Gastroesophageal sphincter (tissue), 3 donors: ENCODE results near the gene GRIFIN.

ENCODE experiments used
- EP300 ChIP-seq: sonication (generic); formaldehyde crosslinking; IDR thresholded peaks from one replicate; pipeline ENCODE4 v1.6.1; 2017; ENCODE audit warnings: antibody characterized with exemption, mild to moderate bottlenecking
- POLR2A ChIP-seq, 2 donors: fragments of 450-650 bp; IDR thresholded peaks; one replicate each; pipeline ENCODE4 v1.6.1; 2017; ENCODE audit warnings: antibody characterized with exemption in 2 of 2, mild to moderate bottlenecking in 2 of 2, moderate library complexity in 1 of 2
- POLR2AphosphoS5 ChIP-seq: sonication (generic); formaldehyde crosslinking; IDR thresholded peaks from one replicate; pipeline ENCODE4 v1.6.1; 2017; ENCODE audit warnings: antibody characterized with exemption
- TF ChIP-seq, protein P1 (sequence below), 4 experiments: fragments of 200-600 bp in 2 of 4; fragments of 450-650 bp in 2 of 4; sonication (generic) in 1 of 4; IDR thresholded peaks; one replicate each; pipeline ENCODE4 v1.5.1; 2017 to 2019; ENCODE audit warnings: antibody characterized with exemption in 4 of 4, mild to moderate bottlenecking in 2 of 4, moderate library complexity in 2 of 4

DNA sequence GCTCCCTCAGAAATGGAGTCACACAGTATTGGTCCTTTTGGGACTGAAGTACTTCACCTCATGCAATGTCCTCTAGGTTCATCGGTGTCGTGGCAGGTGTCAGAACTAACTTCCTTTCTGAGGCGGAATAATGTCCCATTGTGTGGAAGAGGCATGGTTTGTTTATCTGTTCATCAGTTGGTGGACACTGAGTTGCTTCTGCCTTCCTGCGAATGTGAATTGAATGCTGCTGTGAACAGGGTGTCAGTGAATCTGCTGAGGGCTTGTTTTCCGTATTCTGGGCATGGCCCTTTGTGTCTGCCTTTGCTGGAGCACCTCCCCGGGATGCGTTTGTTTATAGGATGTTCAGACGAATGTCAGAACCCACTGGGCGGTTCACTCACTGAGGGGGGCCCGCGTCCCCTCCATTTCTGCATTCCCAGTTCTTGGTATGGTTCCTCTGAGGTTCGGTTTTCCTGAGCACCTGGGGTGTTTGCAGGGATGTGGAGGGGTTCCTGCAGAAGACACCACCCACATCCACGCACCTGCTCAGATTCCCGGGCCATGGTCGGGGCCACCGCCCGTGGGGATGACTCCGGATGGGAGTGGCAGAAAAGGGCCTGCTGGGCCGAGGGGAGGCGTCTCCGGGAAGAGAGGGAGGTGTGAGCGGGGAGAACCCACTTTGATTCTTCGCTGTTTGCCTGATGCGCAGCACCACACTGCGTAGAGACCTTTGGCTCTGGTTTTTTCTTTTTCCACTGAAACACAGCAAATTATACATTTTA lies 39.7 kb downstream of the GRIFIN start:
- TF ChIP-seq POLR2AphosphoS5 (no peak), POLR2A (IDR thresholded peaks at IDR 0.05) (no peak), EP300 (no peak)
- TF ChIP-seq, protein P1, sequence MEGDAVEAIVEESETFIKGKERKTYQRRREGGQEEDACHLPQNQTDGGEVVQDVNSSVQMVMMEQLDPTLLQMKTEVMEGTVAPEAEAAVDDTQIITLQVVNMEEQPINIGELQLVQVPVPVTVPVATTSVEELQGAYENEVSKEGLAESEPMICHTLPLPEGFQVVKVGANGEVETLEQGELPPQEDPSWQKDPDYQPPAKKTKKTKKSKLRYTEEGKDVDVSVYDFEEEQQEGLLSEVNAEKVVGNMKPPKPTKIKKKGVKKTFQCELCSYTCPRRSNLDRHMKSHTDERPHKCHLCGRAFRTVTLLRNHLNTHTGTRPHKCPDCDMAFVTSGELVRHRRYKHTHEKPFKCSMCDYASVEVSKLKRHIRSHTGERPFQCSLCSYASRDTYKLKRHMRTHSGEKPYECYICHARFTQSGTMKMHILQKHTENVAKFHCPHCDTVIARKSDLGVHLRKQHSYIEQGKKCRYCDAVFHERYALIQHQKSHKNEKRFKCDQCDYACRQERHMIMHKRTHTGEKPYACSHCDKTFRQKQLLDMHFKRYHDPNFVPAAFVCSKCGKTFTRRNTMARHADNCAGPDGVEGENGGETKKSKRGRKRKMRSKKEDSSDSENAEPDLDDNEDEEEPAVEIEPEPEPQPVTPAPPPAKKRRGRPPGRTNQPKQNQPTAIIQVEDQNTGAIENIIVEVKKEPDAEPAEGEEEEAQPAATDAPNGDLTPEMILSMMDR (IDR thresholded peaks at IDR 0.05): no peak
